Measurements from ENCODE around the gene PTP4A1. TPM values are rescaled to one million over a fixed set of nuclear protein-coding genes. Genes with fewer than 3 reads are reported as not detected.

The PTP4A1 gene
- total and polyA plus RNA-seq, 2 of the 13 experiments (the other 11 are each of a cell fraction or from before 2014, with no cell fraction given), result 141 to 376 TPM

DNA sequence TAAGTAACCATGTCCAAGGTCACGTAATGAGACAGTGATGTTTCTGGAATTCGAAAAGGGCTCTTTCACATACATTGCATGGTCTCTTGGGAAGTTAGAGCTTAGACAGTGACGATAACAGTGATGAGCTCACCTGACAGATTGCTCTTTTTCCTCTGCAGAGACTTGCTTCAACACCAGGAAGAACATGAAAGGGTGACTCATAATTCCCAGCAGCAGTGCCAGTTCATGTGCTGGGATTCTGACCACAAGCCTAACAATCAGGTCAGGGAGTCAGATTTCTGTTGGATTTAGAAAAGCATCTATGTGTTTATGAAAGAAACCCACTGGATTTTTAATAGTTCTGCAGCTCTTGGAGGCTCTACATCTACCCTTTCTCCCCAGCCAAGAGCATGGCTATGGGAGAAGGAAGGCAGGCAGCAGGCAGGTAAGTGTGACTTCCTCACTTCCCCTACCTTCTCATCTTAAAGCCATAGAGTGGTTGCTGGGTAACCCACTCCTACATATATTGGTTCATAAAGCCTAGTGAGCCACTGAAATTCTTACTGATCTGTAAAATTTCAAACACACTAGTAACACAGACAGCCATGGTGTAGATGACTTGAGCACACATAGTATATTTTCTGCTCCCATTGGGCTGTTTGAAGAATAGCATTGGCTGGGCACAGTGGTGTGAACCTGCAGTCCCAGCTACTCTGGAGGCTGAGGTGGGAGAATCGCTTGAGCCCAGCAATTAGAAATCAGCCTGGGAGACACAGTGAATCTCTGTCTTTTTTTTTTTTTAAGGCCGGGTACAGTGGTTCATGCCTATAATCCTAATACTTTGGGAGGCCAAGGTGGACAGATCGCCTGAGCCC is 44.4 kb upstream of the PTP4A1 start (continued):
- TF ChIP-seq TFDP2 (CRISPR knock-in tag; IDR thresholded peaks at IDR 0.05) (no peak), GMEB2 (CRISPR knock-in tag; IDR thresholded peaks at IDR 0.05; ENCODE audit: low read depth) (no peak), FOSL2 (CRISPR knock-in tag; IDR thresholded peaks at IDR 0.05) (peak; percentile 100), LCORL (IDR thresholded peaks at IDR 0.05) (no peak), LCORL (CRISPR knock-in tag; IDR thresholded peaks at IDR 0.05) (peak; percentile 77), NFE2L2 (IDR thresholded peaks at IDR 0.05; ENCODE audit: low read length) (no peak), SOX5 (CRISPR knock-in tag; IDR thresholded peaks at IDR 0.05; ENCODE audit: borderline replicate concordance) (peak; percentile 94), NFYB (CRISPR knock-in tag; IDR thresholded peaks at IDR 0.05) (no peak), ZNF350 (CRISPR knock-in tag; IDR thresholded peaks at IDR 0.05; ENCODE audit: borderline replicate concordance, low read depth) (peak; percentile 45; the same call in 1 of the 2 replicates), ARNT2 (CRISPR knock-in tag; IDR thresholded peaks at IDR 0.05; ENCODE audit: low read depth) (peak; percentile 55; the same call in 1 of the 2 replicates), FOXA3 (CRISPR knock-in tag; IDR thresholded peaks at IDR 0.05) (peak; percentile 90), ZBTB3 (CRISPR knock-in tag; IDR thresholded peaks at IDR 0.05; ENCODE audit: borderline replicate concordance, low read depth) (no peak), KLF16 (CRISPR knock-in tag; IDR thresholded peaks at IDR 0.05) (peak in 1 of 2 experiments; percentile 80; a peak in 2 of 4 replicates)
- TF ChIP-seq, protein P1, sequence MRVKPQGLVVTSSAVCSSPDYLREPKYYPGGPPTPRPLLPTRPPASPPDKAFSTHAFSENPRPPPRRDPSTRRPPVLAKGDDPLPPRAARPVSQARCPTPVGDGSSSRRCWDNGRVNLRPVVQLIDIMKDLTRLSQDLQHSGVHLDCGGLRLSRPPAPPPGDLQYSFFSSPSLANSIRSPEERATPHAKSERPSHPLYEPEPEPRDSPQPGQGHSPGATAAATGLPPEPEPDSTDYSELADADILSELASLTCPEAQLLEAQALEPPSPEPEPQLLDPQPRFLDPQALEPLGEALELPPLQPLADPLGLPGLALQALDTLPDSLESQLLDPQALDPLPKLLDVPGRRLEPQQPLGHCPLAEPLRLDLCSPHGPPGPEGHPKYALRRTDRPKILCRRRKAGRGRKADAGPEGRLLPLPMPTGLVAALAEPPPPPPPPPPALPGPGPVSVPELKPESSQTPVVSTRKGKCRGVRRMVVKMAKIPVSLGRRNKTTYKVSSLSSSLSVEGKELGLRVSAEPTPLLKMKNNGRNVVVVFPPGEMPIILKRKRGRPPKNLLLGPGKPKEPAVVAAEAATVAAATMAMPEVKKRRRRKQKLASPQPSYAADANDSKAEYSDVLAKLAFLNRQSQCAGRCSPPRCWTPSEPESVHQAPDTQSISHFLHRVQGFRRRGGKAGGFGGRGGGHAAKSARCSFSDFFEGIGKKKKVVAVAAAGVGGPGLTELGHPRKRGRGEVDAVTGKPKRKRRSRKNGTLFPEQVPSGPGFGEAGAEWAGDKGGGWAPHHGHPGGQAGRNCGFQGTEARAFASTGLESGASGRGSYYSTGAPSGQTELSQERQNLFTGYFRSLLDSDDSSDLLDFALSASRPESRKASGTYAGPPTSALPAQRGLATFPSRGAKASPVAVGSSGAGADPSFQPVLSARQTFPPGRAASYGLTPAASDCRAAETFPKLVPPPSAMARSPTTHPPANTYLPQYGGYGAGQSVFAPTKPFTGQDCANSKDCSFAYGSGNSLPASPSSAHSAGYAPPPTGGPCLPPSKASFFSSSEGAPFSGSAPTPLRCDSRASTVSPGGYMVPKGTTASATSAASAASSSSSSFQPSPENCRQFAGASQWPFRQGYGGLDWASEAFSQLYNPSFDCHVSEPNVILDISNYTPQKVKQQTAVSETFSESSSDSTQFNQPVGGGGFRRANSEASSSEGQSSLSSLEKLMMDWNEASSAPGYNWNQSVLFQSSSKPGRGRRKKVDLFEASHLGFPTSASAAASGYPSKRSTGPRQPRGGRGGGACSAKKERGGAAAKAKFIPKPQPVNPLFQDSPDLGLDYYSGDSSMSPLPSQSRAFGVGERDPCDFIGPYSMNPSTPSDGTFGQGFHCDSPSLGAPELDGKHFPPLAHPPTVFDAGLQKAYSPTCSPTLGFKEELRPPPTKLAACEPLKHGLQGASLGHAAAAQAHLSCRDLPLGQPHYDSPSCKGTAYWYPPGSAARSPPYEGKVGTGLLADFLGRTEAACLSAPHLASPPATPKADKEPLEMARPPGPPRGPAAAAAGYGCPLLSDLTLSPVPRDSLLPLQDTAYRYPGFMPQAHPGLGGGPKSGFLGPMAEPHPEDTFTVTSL (CRISPR knock-in tag; IDR thresholded peaks at IDR 0.05; ENCODE audit: borderline replicate concordance), result peak; percentile 93
